ENCODE results near the gene SMAD3. TPM values are rescaled to one million over a fixed set of nuclear protein-coding genes. Genes with fewer than 3 reads are reported as not detected.

Gene SMAD3
- total and polyA plus RNA-seq, 2 donors (not counting 1 experiment from before 2014, with no cell fraction given) = 55.9 to 163 TPM

GRCh38 chr15:67062369-67062985, 2.9 kb upstream of the SMAD3 start:
- Histone ChIP-seq H3K36me3 (replicated peaks in 1 of 2; ENCODE audit: control extremely low read depth in 1 of 2, control insufficient read depth in 1 of 2, extremely low read depth in 1 of 2, insufficient read depth in 2 of 2, low read length in 1 of 2) (no peaks in the 10 kb centered on the region), H3K4me1 (ENCODE audit: control insufficient read depth in 2 of 2, insufficient read depth in 2 of 2, low read length in 2 of 2) (peaks cover 7 to 23% of the 10 kb centered on the region in 2 donors), H4K20me1 (ENCODE audit: control insufficient read depth, insufficient read depth, low read length, poor library complexity, severe bottlenecking) (peaks cover 16% of the 10 kb centered on the region), H2AFZ (ENCODE audit: insufficient read depth, low read depth, low read length, poor library complexity, severe bottlenecking) (no peak overlapping the region), H3K9ac (ENCODE audit: low read length) (no peak overlapping the region), H3K4me3 (ENCODE audit: control extremely low read depth in 1 of 5, extremely low read depth in 1 of 5, insufficient read depth in 1 of 5, low read depth in 2 of 5, low read length in 4 of 5) (no peak overlapping the region), H3K9me3 (ENCODE audit: control extremely low read depth in 1 of 3, control insufficient read depth in 2 of 3, insufficient read depth in 1 of 3, low read length in 2 of 3) (no peaks in the 10 kb centered on the region), H3K27ac (ENCODE audit: low read length in 2 of 2) (peak overlapping the region in 1 of 2 donors; percentile 41), H3K27me3 (replicated peaks in 1 of 4; ENCODE audit: control extremely low read depth in 1 of 4, control insufficient read depth in 3 of 4, insufficient read depth in 4 of 4, low read length in 3 of 4) (no peaks in the 10 kb centered on the region), H3K79me2 (ENCODE audit: control insufficient read depth, insufficient read depth, low read length) (peaks cover 15% of the 10 kb centered on the region), H3K4me2 (replicated peaks; ENCODE audit: low read depth, low read length, poor library complexity, severe bottlenecking) (no peak overlapping the region)
- CTCF ChIA-PET = interaction anchor here (1.2 to 1.6 kb wide), 2 partner anchors 10 to 24 kb away, joined by 3 read pairs; no protein-coding TSS in a partner anchor
- intact Hi-C loops (cut with micrococcal nuclease) = no loop called here
- no peak for TF ChIP-seq CTCF (IDR thresholded peaks at IDR 0.05)
- no peak for TF ChIP-seq EZH2 (IDR thresholded peaks at IDR 0.05; ENCODE audit: borderline replicate concordance, insufficient read depth, low read depth, low read length, poor library complexity, severe bottlenecking)
- no peaks in the 10 kb centered on the region for H3K9me3 Mint-ChIP-seq (ENCODE audit: insufficient read depth)
- DNase-seq (no peak), ATAC-seq (ENCODE audit: low read depth) (no peak)
- POLR2A ChIA-PET = no interaction called here
- H3K4me3 Mint-ChIP-seq = no peak overlapping the region
- H3K27ac Mint-ChIP-seq = peak overlapping the region; percentile 53
- WGBS (ENCODE audit: insufficient coverage) = 96% methylated on average over 2 of the region's 3 CpGs
- H3K4me1 Mint-ChIP-seq = peaks cover 17% of the 10 kb centered on the region
- no peaks in the 10 kb centered on the region for H3K27me3 Mint-ChIP-seq
